ENCODE measurements around the gene CACNA2D2.
A peak's percentile ranks its signal among the peaks of the same experiment; 100 is the strongest.

Gene CACNA2D2

DNA sequence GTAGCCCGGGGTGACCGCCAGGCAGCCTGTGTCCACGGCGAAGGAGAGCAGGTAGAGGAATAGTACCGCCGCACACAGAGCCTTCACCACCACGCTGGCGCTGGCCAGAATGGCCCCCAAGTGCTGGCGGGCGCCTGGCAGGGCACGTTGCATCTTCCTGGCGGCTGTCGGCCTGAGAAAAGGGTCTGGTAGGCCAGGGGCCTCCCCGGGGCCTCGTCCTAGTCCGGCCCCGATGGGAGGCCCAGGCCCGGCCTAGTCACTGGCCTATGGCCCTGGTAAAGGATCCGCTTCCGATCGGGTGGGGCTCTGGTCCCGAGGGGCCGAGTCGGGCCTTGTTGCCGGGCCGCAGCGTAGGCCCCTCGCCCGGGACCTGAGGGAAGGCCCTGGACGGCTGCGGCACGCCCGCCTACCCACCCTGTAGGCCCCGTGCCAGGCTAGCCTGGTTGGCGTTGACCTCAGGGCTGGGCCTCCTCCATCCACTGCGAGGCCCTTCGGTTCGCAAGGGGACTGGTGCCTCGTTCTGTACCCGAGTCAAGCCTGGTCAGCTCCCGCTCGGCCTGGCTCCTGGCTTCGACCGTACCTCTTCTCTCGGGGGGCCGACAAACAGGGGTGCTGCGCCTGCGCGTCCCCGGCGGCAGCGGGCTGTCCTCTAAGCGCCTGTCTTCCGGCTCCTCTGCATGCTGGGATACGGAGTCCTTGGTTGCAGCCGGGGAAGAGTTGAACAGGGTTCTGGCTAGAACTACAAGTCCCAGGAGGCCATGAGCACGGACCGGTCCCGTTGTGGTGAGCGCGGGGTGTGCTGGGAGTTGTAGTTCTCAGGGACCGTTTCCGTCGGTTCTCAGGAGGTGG, 144.3 kb downstream of the CACNA2D2 start, which contains the start of gene TMEM115:
TSS of gene TMEM115 (minus strand) at position 611 of the 849 bp plus-strand sequence. CDS start at position 153, 458 bp downstream.
- DNase-seq, result peak; percentile 98

DNA sequence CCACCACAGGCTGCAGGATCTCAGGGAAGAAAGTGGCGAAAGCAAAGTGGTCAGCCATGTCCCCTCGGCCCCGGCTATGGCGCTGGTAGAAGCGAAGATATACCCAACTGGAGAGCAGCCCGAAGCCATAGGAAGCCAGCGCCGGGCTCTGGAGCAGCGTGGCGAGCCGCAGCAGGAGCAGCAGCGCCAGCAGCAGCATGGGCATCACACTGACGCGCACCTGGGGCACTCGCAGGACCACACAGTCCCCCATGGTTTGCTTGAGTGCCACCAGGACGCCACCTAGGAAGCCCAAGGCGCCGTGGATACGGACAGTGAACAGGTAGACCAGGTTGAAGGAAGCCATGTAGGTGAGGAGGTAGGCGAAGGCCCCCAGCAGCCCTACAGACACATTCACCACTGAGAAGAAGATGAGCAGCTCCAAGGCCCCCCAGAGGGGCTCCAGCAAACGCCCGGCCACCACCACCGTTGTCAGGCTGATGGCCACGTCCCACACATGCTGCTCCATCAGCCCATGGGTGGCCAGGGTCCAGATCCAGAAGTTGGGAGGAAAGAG, 145.0 kb downstream of the CACNA2D2 start:
- no peak for DNase-seq

DNA sequence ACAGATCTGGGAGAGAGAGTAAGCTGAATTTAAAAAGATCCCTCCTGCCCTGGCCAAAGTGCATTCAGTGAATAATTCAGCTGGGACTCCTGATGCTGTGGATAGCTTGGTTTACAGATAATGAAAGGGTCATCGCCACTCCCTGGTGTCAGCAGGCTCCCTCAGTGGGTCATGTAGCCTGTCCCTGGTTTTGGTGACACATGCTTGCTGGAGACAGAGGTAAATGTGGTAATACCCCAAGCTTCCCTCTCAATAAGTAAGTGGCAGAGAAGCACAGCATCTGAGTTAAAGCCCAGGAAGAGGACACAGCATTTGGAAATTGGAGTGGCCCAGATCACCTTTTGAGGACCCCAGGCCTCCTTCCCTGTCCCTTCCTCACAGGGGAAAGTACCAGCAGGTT, 146.0 kb downstream of the CACNA2D2 start:
- no peak for DNase-seq

DNA sequence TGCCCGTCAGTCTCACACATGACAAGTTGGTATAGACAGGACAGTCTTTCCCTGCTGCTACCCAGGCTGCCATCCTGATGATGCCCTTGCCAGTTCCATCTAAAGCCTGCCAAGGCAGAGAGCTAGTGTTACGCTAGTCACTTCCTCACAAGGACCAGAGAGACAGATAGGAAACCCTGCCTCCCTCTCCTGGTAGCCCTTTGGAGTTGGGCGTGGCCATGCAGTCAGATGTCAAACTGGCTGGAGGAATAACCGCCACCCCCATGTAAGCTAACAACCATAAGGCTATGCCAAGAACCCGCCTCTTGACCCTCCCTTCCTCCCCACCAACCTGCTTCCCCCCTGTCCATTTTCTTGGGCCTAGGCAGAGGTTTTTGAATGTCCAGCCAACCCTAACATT, 146.9 kb downstream of the CACNA2D2 start:
- no peak for DNase-seq

DNA sequence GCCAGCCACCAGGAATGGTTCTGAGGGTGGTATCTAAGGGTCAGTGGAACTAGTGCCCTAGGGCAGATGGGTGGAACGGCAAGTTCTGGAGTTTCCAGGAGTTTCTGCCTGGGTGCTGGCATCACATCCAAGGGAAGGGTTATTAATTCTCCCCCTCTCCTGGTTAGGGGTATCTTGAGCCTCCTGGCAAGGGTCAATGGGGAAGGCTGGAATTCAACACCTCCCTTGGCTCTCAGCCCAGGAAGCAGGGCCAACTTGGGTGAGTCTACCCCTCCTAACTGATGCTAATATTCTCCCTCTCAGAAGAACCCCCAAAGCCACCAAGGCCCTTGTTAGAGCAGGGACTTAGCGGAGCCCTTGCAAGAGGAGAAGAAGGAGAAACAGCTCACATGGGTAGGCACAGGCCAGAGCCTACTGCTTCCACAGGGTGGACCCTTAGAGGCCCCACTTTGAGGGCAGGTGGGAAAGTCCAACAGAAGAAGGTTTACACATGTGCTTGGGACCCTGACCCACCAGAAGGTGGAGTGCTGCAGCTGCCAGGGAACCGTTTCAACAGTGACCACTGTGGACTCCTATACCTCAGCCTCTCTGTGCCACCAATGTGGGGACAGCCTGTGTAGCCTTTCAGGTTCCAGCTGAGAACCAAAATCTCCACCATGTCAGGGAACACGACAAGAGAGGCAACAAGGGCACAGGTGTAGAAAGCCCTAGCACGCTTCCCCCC, 147.4 kb downstream of the CACNA2D2 start:
- no peak for DNase-seq

DNA sequence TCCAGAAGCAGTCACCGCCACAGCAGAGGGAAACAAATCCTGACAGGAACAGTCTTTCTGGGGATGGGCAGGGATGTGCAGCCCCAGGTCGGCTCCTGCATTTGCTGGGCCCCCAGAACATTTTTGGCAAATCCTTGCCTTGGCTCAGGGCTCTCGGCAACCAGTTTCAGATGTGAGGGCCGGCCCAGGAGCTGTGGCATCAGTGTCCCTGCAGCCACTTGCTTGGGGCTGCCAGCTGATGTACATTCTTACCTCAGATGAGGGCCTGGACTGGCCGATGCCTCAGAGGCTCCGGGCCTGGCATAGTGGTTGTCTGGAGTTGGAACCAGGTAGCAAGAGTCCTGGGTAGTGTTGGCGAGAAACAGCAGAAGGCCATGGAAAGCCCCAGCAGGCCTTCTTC, 148.6 kb downstream of the CACNA2D2 start:
- no peak for DNase-seq

DNA sequence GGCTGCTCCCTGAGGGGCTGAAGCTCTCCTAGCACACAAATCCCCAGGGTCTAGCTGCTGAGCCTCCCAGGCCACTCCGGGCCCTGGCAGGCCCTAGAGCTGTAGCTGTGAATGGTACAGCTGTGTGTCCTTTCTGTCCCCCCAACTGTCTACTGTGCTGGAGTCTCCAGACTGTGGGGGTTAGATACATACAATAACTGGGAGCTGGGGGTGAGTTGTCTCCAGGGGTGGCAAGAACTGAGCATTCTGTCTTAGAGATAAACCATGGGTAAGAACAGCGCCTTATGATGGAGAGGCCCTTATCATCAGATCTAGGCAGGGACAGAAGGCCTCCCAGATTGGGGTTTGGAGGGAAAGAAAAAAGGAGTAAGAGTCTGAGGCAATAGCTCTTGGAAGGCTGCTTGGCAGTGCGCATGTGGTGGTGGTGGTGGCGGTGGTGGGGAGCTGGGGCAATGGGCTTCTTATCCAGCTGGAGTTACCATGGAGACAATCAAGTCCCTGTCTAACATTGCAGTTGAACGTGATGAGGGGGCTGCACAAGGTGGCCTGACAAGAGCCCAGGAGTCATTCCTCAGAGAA, 149.2 kb downstream of the CACNA2D2 start:
- DNase-seq, result no peak

DNA sequence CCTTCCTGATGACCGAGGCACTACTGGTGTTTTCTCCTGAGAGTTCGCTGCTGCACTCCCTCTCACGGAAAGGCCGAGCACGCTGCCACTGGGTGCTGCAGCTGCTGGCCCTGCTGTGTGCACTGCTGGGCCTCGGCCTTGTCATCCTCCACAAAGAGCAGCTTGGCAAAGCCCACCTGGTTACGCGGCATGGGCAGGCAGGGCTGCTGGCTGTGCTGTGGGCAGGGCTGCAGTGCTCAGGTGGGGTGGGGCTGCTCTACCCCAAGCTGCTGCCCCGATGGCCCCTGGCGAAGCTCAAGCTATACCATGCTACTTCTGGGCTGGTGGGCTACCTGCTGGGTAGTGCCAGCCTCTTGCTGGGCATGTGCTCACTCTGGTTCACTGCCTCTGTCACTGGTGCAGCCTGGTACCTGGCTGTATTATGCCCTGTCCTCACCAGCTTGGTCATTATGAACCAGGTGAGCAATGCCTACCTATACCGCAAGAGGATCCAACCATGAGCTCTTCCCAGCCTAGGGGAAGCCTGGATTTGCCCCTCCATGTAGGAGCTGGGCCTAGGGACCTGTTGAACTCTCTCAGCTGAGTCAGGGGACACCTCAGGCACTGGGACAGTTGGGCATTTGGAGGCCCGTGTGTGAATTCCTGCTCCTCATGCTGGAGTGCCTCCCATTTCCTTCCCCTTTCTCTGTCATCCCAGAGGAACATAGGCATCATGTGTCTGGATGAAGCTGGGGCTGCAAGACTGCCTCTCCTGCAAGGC, 150.0 kb downstream of the CACNA2D2 start:
- no peak for DNase-seq

DNA sequence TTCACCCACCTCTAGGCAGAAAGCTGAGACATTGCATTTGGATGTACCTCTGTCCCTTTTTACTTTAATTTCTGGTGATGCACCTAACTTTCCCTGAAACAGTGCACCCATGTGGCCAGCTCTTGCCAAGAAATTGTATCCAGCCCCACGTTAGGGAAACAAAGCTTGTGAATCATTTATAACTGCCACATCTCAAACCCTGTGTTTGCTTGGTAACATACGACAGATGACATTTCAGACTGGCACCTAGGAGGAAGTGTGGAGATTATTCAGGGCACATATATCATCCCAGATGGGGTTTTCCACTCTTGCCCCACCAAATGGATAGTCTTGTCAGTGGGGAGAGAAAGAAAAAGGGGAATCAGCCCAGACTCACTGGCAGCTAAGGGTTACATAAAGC, 150.7 kb downstream of the CACNA2D2 start:
- DNase-seq, result no peak

DNA sequence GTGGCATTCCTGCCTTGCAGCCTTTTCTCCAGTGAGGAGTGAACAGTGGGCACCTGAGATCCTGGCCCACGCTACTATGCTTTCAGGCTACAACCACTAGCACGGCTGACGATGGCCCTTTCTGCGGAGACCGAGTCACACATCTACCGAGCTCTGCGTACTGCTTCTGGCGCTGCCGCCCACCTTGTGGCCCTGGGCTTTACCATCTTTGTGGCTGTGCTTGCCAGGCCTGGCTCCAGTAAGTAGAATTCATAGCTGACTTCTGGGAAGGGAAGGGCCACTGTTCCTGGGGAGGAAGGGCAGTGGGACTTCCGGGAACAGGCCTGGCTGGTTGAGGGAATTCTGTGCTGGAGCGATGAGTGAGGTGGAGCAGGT, 152.1 kb downstream of the CACNA2D2 start:
- no peak for DNase-seq

DNA sequence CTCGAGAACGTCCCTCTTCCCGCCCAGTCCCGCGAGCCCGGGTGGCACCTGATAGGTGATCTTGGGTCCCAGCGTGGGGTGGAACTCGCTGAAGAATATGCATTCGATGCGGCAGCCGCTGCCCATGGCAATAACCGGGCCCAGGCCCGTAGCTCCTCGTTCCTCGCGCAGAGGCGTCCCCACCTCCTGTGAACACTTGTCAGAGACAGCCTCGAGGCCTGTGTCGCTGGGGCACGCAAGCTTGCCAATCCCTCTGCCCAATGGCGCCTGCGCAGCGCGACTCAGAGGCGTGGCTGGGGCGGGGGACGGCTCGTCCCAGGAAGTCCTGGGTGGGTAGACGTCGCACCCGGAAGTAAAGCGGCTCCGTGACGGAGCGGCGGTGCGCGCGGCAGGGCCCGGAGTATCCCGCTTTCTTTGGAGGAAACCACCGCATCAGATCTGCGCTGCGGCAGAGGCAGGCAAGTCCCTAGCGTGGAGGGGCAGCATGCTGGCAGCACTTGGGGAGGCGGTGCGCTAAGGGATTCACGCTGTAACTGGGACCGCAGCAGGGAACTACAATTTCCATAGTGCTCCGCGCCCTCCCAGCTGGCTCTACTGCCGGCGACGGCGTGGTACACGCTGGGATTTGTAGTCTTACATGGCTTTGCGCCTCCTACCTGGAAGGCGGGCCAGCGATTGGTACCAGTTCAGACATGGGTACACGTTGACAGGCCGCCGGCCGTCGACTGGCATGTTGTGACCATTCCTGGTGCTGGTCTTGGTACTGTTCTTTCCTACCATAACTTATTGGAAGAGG, 152.7 kb downstream of the CACNA2D2 start, which contains the start of the genes CYB561D2 and NPRL2:
TSS of gene CYB561D2 (plus strand) at position 336 of the 796 bp plus-strand sequence. CDS start 572 bp downstream, outside the sequence.
TSS of gene NPRL2 (minus strand) at position 249 of the 796 bp plus-strand sequence. CDS start at position 126, 123 bp downstream.
- peak; percentile 100 for DNase-seq

DNA sequence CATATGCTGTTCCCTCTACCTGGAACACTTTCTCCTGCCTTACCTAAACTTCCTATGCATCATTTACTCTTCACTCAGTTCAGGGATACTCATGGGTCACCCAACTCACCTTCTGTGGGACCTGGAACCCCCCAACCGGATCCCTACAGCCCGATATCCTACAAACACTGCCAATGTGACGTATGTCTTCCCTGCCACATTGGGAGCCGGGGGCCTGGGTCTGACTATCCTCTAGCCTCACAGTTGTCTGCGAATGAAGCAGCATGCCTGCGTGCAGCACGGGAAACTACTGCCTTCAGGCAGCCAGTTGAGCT, 153.3 kb downstream of the CACNA2D2 start:
- no peak for DNase-seq

DNA sequence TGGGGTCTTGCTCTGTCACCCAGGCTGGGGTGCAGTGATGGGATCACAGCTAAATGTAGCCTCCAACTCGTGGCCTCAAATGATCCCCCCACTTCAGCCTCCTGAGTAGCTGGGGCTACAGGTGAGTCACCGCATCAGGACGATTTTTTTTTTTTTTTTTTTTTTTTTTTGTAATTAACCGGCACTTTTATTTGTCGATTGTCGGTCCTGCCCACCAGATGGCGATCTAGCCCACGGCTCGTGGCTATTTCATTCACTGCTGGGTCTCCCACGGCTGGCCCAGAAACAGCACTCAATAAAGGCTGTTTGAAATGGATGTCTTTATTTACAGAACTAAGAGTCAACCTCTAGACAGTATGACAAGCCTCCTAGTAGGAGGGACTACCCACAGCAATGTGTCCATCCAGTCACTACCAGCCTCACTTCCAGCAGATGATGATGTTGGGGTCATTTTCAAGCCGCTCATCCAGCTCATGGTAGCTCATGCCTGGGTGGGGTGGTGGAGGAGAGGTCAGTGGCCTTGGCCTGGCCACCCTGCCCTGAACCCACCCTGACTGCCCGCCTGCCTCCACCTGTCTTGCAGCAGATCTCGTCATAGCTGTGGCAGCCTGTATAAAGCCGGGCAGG, 156.1 kb downstream of the CACNA2D2 start:
- peak; percentile 92 for DNase-seq

DNA sequence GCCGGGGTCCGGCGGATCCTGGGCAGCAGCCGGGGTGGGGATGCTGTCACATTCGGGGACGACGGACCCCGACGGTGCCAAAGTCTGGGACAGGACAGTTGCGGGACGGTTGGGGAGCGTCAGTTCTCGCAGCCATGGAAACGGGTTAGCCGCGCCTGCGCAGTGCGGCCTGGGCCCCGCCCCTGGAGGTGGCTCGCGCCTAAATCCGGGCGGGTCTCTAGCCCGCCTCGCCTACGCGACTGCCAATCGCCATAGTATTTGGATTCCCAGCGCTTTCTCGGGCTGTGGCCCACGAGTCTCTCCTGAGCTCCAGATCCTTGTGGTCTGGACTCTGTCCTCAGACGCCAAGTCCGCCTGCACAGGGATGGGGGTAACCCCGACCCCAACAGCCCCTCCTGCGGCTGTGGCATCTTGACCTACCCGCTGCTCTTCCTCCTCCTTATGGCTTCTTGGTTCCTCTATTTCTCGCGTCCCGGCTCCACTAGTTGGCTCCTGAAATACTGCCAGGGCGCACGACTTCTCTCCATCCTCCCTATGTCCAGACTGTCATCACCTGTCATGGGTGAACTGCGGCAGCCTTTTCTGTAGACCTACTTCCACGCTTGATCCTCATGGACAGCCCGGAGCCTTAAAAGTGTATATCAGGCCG, 157.7 kb downstream of the CACNA2D2 start, which contains the start of gene ZMYND10:
TSS of gene ZMYND10 (minus strand) at position 147 of the 649 bp plus-strand sequence. CDS start 153 bp downstream, outside the sequence.
- DNase-seq, result peak; percentile 91

DNA sequence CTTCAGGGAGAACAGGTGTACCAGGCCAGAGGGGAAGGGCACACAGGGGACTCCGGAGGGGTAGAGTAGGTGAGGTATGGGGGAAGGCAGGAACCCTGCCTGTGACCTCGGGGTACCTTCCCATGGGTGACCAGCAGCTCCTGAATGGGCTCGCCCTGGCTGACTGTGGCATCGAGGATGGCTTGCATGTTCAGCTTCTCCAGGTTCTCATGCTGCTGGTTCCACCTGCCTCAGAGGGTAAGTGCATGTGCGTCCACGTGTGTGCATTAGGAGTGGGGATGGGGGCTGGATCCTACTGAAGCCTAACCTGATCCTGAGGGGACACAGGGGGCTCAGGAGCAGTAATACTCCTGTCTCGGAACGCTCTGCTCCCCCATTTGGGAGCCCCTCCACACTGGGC, 158.4 kb downstream of the CACNA2D2 start:
- DNase-seq, result no peak

DNA sequence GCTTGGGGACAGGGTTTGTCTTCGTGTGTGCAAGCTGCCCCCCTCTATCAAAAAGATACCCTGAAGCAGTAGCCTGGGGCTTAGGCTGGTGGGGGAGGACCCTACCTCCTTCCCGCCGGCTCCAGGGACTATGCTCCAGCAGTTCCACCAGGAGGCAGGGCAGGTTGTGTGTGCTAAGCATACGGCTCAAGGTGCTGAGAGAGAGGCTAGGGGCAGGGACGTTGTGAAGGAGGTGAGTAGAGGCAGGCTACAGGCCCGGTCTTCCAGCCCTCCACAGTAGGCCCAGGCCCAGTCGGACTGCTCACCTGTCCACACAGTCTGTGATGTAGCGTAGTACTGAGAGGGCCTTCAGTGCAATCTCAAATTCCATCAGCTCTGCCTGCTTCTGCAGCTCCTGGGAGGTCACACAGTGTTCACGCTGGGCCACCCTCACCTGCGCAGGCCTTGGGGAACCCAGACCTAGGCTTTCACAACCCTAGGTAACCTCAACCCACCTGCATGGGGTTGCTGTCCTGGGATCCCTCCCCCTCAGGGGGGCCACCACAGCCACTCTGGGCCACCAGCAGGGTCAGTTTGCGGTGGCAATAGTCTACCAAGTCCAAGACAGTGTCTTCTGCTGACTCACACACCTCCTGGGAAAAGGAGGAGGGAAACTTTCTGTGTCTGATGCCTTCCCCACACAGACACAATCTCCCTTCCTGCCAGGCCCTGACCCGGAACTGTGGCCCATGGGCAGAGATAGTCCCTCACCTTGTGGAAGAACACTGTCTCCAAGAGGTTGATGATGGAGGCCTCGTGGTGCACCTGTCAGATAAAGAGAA, 160.4 kb downstream of the CACNA2D2 start:
- no peak for DNase-seq

DNA sequence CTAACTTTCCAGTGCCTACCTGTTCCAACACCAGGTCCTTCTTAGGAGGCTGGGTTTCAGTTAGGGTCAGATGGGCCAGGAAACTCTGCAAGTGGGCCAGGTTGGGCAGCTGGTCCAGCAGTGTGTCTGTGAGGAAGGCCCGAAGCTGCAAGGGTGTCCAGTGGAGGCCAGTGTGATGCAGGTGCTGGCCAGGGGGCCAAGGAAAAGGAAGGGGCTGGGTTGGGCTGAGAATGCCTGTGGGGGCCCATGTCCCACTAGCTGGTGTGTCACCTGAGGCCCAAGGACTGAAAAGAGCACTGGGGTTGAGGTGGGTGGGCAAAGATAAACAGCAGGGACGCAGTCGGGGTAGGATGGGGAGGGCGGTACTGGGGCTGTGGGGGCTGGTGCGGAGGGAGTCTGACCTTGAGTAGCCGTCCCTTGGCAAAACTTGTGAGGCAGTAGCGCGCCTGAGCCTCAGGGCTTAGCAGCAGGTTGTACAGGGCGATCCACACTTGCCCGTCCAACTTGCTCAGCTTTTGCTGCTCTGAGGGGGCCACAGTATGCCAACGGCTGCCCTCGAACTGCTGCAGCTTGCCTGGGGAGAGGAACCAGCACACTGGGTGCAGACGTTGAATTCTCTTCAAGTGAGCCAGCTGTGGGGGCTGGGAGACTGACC, 161.3 kb downstream of the CACNA2D2 start:
- no peak for DNase-seq

DNA sequence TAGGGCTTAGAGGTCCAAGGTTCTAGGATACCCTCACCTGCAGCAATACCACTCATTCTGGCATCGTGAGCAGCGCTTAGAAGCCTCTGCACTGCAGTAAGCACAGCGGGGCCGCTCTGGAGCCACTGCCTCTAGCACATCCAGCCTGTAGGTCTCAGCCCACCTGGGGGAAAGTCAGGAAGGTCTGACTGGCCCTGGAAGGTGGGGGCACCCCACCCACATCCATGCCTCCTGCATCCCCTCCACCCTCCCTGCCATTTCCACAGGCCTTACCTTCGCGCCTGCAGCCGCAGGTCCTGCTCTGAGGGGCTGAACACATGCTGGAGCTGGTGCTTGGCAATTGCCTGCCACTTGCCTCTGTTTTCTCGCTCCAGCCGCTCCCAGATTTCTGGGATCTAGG, 161.9 kb downstream of the CACNA2D2 start:
- no peak for DNase-seq

All from activated effector memory CD4-positive, alpha-beta T cell treated with anti-CD3 and anti-CD28 coated beads, Interleukin-2, amount 50 U/mL, for 16 hours (primary cell).